Loucy (cell line): Measurements from ENCODE around the gene MBP.

ENCODE experiments used
- H2AFZ ChIP-seq: fragments of 200-600 bp; sonication (generic); 2 replicates; pipeline ENCODE4 v1.6.0; 2016; ENCODE audit warnings: antibody characterized with exemption, mild to moderate bottlenecking, low read length, moderate library complexity
- H3F3A ChIP-seq: fragments of 200-600 bp; 2 replicates; pipeline ENCODE4 v1.6.0; 2016; ENCODE audit warnings: antibody characterized with exemption, low read depth, mild to moderate bottlenecking
- H3K27me3 ChIP-seq: fragments of 200-600 bp; sonication (generic); 2 replicates; pipeline ENCODE4 v1.6.1; 2014; ENCODE audit warnings: low read length, mild to moderate bottlenecking; ENCODE audit not compliant: insufficient read depth, poor library complexity, severe bottlenecking
- H3K36me3 ChIP-seq: fragments of 200-600 bp; sonication (generic); 2 replicates; pipeline ENCODE4 v1.6.1; 2016; ENCODE audit warnings: low read length; ENCODE audit not compliant: insufficient read depth
- H3K4me1 ChIP-seq: fragments of 200-600 bp; sonication (generic); 2 replicates; pipeline ENCODE4 v1.5.1; 2014; ENCODE audit warnings: low read length, mild to moderate bottlenecking; ENCODE audit not compliant: insufficient read depth, poor library complexity, severe bottlenecking
- H3K4me2 ChIP-seq: fragments of 200-600 bp; sonication (generic); 2 replicates; pipeline ENCODE4 v1.6.0; 2014; ENCODE audit warnings: antibody characterized with exemption, low read length, low read depth, mild to moderate bottlenecking; ENCODE audit not compliant: poor library complexity, severe bottlenecking
- H3K4me3 ChIP-seq: fragments of 200-600 bp; sonication (generic); 2 replicates; pipeline ENCODE4 v1.5.1; 2014; ENCODE audit warnings: low read length, mild to moderate bottlenecking, mixed read lengths; ENCODE audit not compliant: poor library complexity, severe bottlenecking
- H3K79me2 ChIP-seq: fragments of 200-600 bp; sonication (generic); 2 replicates; pipeline ENCODE4 v1.6.1; 2014; ENCODE audit warnings: low read length; ENCODE audit not compliant: insufficient read depth
- H3K9ac ChIP-seq: fragments of 200-600 bp; sonication (generic); 2 replicates; pipeline ENCODE4 v1.6.0; 2014; ENCODE audit warnings: mild to moderate bottlenecking, low read depth, low read length, moderate library complexity; ENCODE audit not compliant: poor library complexity, severe bottlenecking
- H3K9me2 ChIP-seq: fragments of 200-600 bp; sonication (generic); replicated peaks from 2 replicates; pipeline ENCODE4 v1.6.1; 2016; ENCODE audit warnings: low read depth, low read length, mixed read lengths
- H3K9me3 ChIP-seq: fragments of 200-600 bp; sonication (generic); 2 replicates; pipeline ENCODE4 v1.6.1; 2014; ENCODE audit warnings: mild to moderate bottlenecking, antibody characterized with exemption, low read length, low read depth; ENCODE audit not compliant: insufficient read depth
- H4K20me1 ChIP-seq: fragments of 200-600 bp; sonication (generic); 2 replicates; pipeline ENCODE4 v1.6.0; 2014; ENCODE audit warnings: antibody characterized with exemption, low read length, mild to moderate bottlenecking; ENCODE audit not compliant: insufficient read depth, poor library complexity, severe bottlenecking
- CTCF ChIP-seq: fragments of 200-600 bp; sonication (generic); conservative IDR thresholded peaks from 2 replicates; pipeline ENCODE4 v1.5.1; 2014; ENCODE audit warnings: mild to moderate bottlenecking, antibody characterized with exemption, low read length
- EZH2phosphoT487 ChIP-seq: fragments of 200-600 bp; IDR thresholded peaks from 2 replicates; pipeline ENCODE4 v1.6.1; 2018; ENCODE audit warnings: antibody characterized with exemption, mild to moderate bottlenecking, moderate library complexity, borderline replicate concordance

MBP gene

GRCh38 chr18:77002496-77002895 is 130.1 kb downstream of the MBP start:
- H3K36me3 ChIP-seq = no peaks in the 10 kb centered on the region
- no peaks in the 10 kb centered on the region for H3K9me2 ChIP-seq
- no peak for TF ChIP-seq EZH2phosphoT487
- TF ChIP-seq CTCF = no peak
- H3K79me2 ChIP-seq = no peaks in the 10 kb centered on the region
- H3K4me3 ChIP-seq = no peak overlapping the region
- no peaks in the 10 kb centered on the region for H3K27me3 ChIP-seq
- H3K4me1 ChIP-seq = peaks cover 61% of the 10 kb centered on the region
- no peak overlapping the region for H2AFZ ChIP-seq
- no peak overlapping the region for H3K4me2 ChIP-seq
- no peak overlapping the region for H3K9ac ChIP-seq
- 0 out of 2 replicates have a peak, but pooled peaks cover 5% of the 10 kb centered on the region for H3F3A ChIP-seq
- no peaks in the 10 kb centered on the region for H4K20me1 ChIP-seq
- H3K9me3 ChIP-seq = no peaks in the 10 kb centered on the region

DNA sequence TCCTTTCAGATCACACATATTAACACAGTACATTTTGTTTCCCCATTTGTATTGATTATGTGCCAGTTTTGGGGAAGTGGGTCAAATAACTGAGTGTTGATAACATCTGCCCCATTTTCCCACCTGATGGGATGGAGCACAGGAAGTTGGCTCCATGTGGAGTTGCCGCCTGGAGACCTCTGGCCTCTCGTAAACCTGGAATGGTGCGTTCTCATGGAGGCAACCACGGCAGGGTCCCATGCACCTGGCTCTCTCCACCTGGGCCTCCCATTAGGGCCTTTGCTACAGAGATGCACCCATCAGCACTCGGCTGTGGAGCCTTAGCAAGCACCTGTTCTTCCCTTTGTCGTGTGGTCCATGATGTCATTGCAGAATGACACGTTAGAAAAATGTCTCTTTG is 130.6 kb downstream of the MBP start:
- Histone ChIP-seq H3K4me1 (peaks cover 65% of the 10 kb centered on the region), H3F3A (0 out of 2 replicates have a peak, but pooled peaks cover 5% of the 10 kb centered on the region), H3K9ac (no peak overlapping the region), H3K79me2 (no peaks in the 10 kb centered on the region), H3K4me2 (no peak overlapping the region), H3K9me2 (no peaks in the 10 kb centered on the region), H3K36me3 (no peaks in the 10 kb centered on the region), H2AFZ (no peak overlapping the region), H4K20me1 (no peaks in the 10 kb centered on the region), H3K27me3 (no peaks in the 10 kb centered on the region), H3K4me3 (no peak overlapping the region), H3K9me3 (no peaks in the 10 kb centered on the region)
- no peak for TF ChIP-seq CTCF
- TF ChIP-seq EZH2phosphoT487 = no peak

GRCh38 chr18:77001041-77001440 is 131.5 kb downstream of the MBP start:
- H3K27me3 ChIP-seq = no peaks in the 10 kb centered on the region
- peak overlapping the region; percentile 86 for H2AFZ ChIP-seq
- TF ChIP-seq CTCF (no peak), EZH2phosphoT487 (no peak)
- H3K4me3 ChIP-seq = no peak overlapping the region
- H3K79me2 ChIP-seq = no peaks in the 10 kb centered on the region
- peaks cover 66% of the 10 kb centered on the region for H3K4me1 ChIP-seq
- peak overlapping the region; percentile 47 for H3K9ac ChIP-seq
- H3F3A ChIP-seq = 0 out of 2 replicates have a peak, but pooled peaks cover 5% of the 10 kb centered on the region
- H3K9me3 ChIP-seq = no peaks in the 10 kb centered on the region
- no peaks in the 10 kb centered on the region for H4K20me1 ChIP-seq
- no peak overlapping the region for H3K4me2 ChIP-seq
- H3K36me3 ChIP-seq = no peaks in the 10 kb centered on the region
- H3K9me2 ChIP-seq = no peaks in the 10 kb centered on the region
